Peyer's patch (tissue), 4 donors: ENCODE measurements around the gene ABCA7. TPM values are rescaled to one million over a fixed set of nuclear protein-coding genes. Genes with fewer than 3 reads are reported as not detected.

ENCODE experiments used
- DNase-seq, 3 donors: peaks; one replicate each; pipeline ENCODE4 v3.0.0-alpha.2; 2017 to 2019
- H3K27ac ChIP-seq, 4 donors: fragments of 200-600 bp; sonication (generic); one replicate each; pipeline ENCODE4 v1.5.1; 2016 to 2019
- H3K27me3 ChIP-seq, 2 donors: fragments of 200-600 bp; sonication (generic); one replicate each; pipeline ENCODE4 v1.5.1; 2019
- H3K36me3 ChIP-seq, 3 donors: fragments of 200-600 bp; sonication (generic); one replicate each; pipeline ENCODE4 v1.5.1; 2016 to 2019
- H3K4me1 ChIP-seq, 4 donors: fragments of 200-600 bp; sonication (generic); one replicate each; pipeline ENCODE4 v1.5.1; 2016 to 2019
- H3K4me3 ChIP-seq, 4 donors: fragments of 200-600 bp; sonication (generic); 1 replicate in 3 of 4; 2 replicates in 1 of 4; pipeline ENCODE4 v1.5.1; 2016 to 2019; ENCODE audit warnings: mild to moderate bottlenecking in 1 of 4
- H3K9me3 ChIP-seq, 4 donors: fragments of 200-600 bp; sonication (generic); one replicate each; pipeline ENCODE4 v1.5.1; 2016 to 2019; ENCODE audit warnings: mild to moderate bottlenecking in 1 of 4
- POLR2A ChIP-seq, 2 donors: fragments of 450-650 bp; IDR thresholded peaks; one replicate each; pipeline ENCODE4 v1.5.1; 2017; ENCODE audit warnings: antibody characterized with exemption in 2 of 2, mild to moderate bottlenecking in 2 of 2, moderate library complexity in 2 of 2
- total RNA-seq, 4 donors: library from RNA; depleted of rRNA; stranded (reverse); fragments of >200 nt; gene quantifications; one replicate each; pipeline ENCODE4 v1.1.0, GENCODE V29; 2016
- TF ChIP-seq, protein P1 (sequence below), 6 experiments: fragments of 450-650 bp in 4 of 6; fragments of 200-600 bp in 2 of 6; sonication (generic) in 1 of 6; IDR thresholded peaks; one replicate each; pipeline ENCODE4 v1.5.1; 2017 to 2019; ENCODE audit warnings: antibody characterized with exemption in 6 of 6, mild to moderate bottlenecking in 3 of 6, moderate library complexity in 1 of 6

Gene ABCA7
- total RNA-seq, 4 donors from 2014 or later, result 30.1 to 162 (median 72.1) TPM

- Histone ChIP-seq H3K27ac (peak overlapping the region; percentile 55 to 87 (median 70)), H3K9me3 (no peaks in the 10 kb centered on the region), H3K27me3 (no peaks in the 10 kb centered on the region), H3K4me3 (peak overlapping the region in 3 of 4 donors; percentile 14 to 59 (median 56)), H3K4me1 (peaks cover 0 to 45% (median 27%) of the 10 kb centered on the region in 4 donors), H3K36me3 (peaks cover 0 to 40% (median 0%) of the 10 kb centered on the region in 3 donors)
- TF ChIP-seq, protein P1, sequence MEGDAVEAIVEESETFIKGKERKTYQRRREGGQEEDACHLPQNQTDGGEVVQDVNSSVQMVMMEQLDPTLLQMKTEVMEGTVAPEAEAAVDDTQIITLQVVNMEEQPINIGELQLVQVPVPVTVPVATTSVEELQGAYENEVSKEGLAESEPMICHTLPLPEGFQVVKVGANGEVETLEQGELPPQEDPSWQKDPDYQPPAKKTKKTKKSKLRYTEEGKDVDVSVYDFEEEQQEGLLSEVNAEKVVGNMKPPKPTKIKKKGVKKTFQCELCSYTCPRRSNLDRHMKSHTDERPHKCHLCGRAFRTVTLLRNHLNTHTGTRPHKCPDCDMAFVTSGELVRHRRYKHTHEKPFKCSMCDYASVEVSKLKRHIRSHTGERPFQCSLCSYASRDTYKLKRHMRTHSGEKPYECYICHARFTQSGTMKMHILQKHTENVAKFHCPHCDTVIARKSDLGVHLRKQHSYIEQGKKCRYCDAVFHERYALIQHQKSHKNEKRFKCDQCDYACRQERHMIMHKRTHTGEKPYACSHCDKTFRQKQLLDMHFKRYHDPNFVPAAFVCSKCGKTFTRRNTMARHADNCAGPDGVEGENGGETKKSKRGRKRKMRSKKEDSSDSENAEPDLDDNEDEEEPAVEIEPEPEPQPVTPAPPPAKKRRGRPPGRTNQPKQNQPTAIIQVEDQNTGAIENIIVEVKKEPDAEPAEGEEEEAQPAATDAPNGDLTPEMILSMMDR (IDR thresholded peaks at IDR 0.05), result no peak
- no peak for TF ChIP-seq POLR2A (IDR thresholded peaks at IDR 0.05)
- no peak for DNase-seq
Observed at GRCh38 chr19:1082928-1083816, 43.3 kb downstream of the ABCA7 start.

DNA sequence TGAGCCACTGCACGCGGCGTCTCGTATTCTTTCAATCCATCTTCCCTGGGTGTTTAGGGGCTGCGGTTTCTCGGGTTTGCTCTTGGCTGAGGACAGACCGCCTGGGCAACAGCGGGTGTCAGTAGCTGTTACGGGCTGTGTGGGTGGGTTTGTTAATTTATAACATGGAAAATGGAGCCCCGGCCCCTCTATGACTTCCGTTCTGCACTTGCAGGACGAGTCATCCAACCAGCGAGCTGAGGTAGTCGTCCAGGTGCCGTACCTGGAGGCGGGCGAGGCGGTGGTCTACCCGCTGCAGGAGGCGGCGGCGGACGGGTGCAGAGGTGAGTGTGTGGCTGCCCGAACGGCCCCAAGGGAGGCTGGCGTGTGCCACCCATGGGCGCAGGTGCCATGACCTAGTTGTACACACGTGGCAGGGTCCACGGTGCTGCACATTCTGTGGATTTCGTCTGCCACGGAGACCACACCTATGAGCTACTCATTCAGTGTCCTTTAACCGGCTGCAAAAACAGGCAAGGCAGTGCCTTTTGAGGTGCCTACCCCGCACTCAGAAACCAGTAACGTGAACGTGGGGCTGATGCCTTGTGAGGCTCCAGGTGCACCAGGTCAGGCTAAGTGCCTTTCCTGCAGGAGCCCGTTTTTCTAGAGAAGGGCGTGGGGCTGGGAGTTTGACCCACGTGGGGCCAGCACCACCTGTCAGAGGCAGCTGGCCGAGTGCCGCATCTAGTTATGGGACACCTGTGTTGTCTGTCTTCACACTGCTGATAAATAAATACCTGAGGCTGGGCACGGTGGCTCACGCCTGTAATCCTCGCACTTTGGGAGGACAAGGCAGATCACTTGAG is 44.3 kb downstream of the ABCA7 start:
- Histone ChIP-seq H3K9me3 (no peaks in the 10 kb centered on the region), H3K4me3 (no peak overlapping the region), H3K4me1 (peaks cover 0 to 43% (median 38%) of the 10 kb centered on the region in 4 donors), H3K27ac (peak overlapping the region in 1 of 4 donors; percentile 32), H3K36me3 (peaks cover 0 to 50% (median 0%) of the 10 kb centered on the region in 3 donors), H3K27me3 (no peaks in the 10 kb centered on the region)
- no peak for DNase-seq
- no peak for TF ChIP-seq POLR2A (IDR thresholded peaks at IDR 0.05)
- TF ChIP-seq, protein P1 (IDR thresholded peaks at IDR 0.05), result no peak

- peak overlapping the region in 1 of 4 donors; percentile 32 for H3K27ac ChIP-seq
- TF ChIP-seq POLR2A (IDR thresholded peaks at IDR 0.05), result no peak
- no peaks in the 10 kb centered on the region for H3K9me3 ChIP-seq
- no peak overlapping the region for H3K4me3 ChIP-seq
- DNase-seq, result no peak
- H3K4me1 ChIP-seq, result peaks cover 0 to 41% (median 37%) of the 10 kb centered on the region in 4 donors
- H3K36me3 ChIP-seq, result peaks cover 0 to 55% (median 0%) of the 10 kb centered on the region in 3 donors
- H3K27me3 ChIP-seq, result no peaks in the 10 kb centered on the region
Observed at GRCh38 chr19:1085053-1085658, 45.2 kb downstream of the ABCA7 start.

DNA sequence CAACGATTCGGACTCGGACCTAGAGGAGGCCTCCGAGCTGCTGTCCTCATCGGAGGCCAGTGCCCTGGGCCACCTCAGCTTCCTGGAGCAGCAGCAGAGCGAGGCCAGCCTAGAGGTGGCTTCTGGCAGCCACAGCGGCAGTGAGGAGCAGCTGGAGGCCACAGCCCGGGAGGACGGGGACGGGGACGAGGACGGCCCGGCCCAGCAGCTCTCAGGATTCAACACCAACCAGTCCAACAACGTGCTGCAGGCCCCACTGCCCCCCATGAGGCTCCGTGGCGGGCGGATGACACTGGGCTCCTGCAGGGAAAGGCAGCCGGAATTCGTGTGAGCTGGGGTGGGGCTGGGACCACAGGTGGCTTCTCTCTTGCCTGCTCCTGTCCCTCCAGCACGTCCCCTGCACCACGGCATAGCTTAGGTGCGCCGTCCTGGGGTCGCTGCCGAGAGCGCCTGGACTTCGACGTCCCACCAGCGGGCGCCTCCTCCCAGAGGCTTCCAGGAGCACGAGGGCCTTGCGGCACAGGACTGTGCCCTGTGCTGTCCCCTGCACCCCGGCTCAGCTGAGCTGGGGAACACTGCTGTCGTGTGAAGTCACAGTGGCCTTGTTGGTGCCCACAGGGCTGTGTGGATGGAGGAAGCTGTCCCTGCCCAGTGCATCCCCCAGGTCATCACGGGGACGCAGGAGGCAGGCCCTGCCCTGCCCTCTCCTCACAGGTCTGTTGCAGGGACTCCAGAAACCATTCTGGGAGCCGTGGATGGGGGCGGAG is 46.0 kb downstream of the ABCA7 start:
- Histone ChIP-seq H3K36me3 (peaks cover 0 to 54% (median 0%) of the 10 kb centered on the region in 3 donors), H3K4me1 (peaks cover 0 to 41% (median 37%) of the 10 kb centered on the region in 4 donors), H3K27ac (peak overlapping the region in 1 of 4 donors; percentile 42), H3K4me3 (no peak overlapping the region), H3K27me3 (no peaks in the 10 kb centered on the region), H3K9me3 (no peaks in the 10 kb centered on the region)
- no peak for DNase-seq
- TF ChIP-seq, protein P1 (IDR thresholded peaks at IDR 0.05), result no peak
- TF ChIP-seq POLR2A (IDR thresholded peaks at IDR 0.05), result no peak

DNA sequence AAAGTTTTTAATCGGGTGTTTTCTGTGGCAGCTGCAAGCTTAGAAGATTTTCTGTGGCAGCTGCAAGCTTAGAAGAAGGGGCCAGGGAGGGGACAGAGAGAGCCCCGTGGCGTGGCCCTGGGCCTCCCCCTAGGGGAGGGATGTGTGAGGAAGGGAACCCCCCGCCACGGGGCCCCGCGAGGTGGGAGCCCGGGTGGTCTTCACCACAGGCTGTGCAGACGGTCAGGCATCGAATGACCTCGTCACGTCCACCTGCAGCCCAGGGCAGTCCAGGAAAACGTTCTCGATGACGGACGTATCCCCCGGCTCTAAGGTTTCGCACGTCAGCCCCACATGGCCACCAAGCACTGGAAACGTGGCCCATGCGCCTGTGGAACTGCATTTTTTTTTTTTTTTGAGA is 46.7 kb downstream of the ABCA7 start:
- Histone ChIP-seq H3K4me3 (no peak overlapping the region), H3K27me3 (no peaks in the 10 kb centered on the region), H3K36me3 (peaks cover 0 to 57% (median 0%) of the 10 kb centered on the region in 3 donors), H3K27ac (peak overlapping the region in 1 of 4 donors; percentile 80), H3K9me3 (no peaks in the 10 kb centered on the region), H3K4me1 (peaks cover 0 to 35% (median 31%) of the 10 kb centered on the region in 4 donors)
- TF ChIP-seq POLR2A (IDR thresholded peaks at IDR 0.05), result no peak
- TF ChIP-seq, protein P1 (IDR thresholded peaks at IDR 0.05), result no peak
- no peak for DNase-seq
